NCI-H82 treated with DMSO at 0.1 percent for 48 hours (cell line): ENCODE results near the gene SPTB.

ENCODE experiments used
- DNase-seq: peaks from one replicate; lab custom pipeline; 2025; ENCODE audit not compliant: unreplicated experiment; lab: John Stamatoyannopoulos, UW

Gene SPTB

GRCh38 chr14:64855721-64856528 is 23.8 kb downstream of the SPTB start:
- no peak for DNase-seq

- no peak for DNase-seq
These were observed 29.2 kb downstream of the SPTB start for GRCh38 chr14:64850369-64851137.

GRCh38 chr14:64849940-64850339 is 29.8 kb downstream of the SPTB start:
- no peak for DNase-seq

GRCh38 chr14:64848239-64848638 is 31.5 kb downstream of the SPTB start:
- no peak for DNase-seq

GRCh38 chr14:64846319-64846718 is 33.4 kb downstream of the SPTB start:
- DNase-seq: no peak

- no peak for DNase-seq
These were observed 33.8 kb downstream of the SPTB start for GRCh38 chr14:64845878-64846277.

GRCh38 chr14:64844969-64845536 is 34.7 kb downstream of the SPTB start:
- DNase-seq: no peak

GRCh38 chr14:64844272-64844671 is 35.4 kb downstream of the SPTB start:
- no peak for DNase-seq

GRCh38 chr14:64843548-64843947 is 36.2 kb downstream of the SPTB start:
- no peak for DNase-seq

- no peak for DNase-seq
These were observed 37.6 kb downstream of the SPTB start for GRCh38 chr14:64841772-64842750.

GRCh38 chr14:64841121-64841651 is 38.5 kb downstream of the SPTB start:
- no peak for DNase-seq

- DNase-seq: no peak
These were observed 41.1 kb downstream of the SPTB start for GRCh38 chr14:64838656-64839055.

GRCh38 chr14:64835431-64835830 is 44.3 kb downstream of the SPTB start:
- no peak for DNase-seq

- no peak for DNase-seq
These were observed 44.7 kb downstream of the SPTB start for GRCh38 chr14:64834965-64835364.

GRCh38 chr14:64831419-64831818 is 48.3 kb downstream of the SPTB start:
- no peak for DNase-seq

GRCh38 chr14:64830961-64831360 is 48.7 kb downstream of the SPTB start:
- DNase-seq: no peak

GRCh38 chr14:64828071-64828470 is 51.6 kb downstream of the SPTB start:
- DNase-seq: no peak

- no peak for DNase-seq
These were observed 52.9 kb downstream of the SPTB start for GRCh38 chr14:64826845-64827244.

- DNase-seq: no peak
These were observed 53.4 kb downstream of the SPTB start for GRCh38 chr14:64826333-64826732.

GRCh38 chr14:64825509-64825908 is 54.2 kb downstream of the SPTB start:
- no peak for DNase-seq

GRCh38 chr14:64825006-64825405 is 54.7 kb downstream of the SPTB start:
- DNase-seq: no peak
